NCI-H226 (cell line): ENCODE measurements around the gene FAM131C.
A peak's percentile ranks its signal among the peaks of the same experiment; 100 is the strongest.
"Not testable (repeated sequence)": the region's sequence is repeated elsewhere in the genome, so short reads cannot be mapped to it uniquely, and the experiment has no call there.

Experiments used
- DNase-seq: peaks from one replicate; pipeline ENCODE4 v3.0.0-alpha.2; 2015

The FAM131C gene

GRCh38 chr1:16075337-16076030 is 2.0 kb upstream of the FAM131C start:
- DNase-seq, result peak; percentile 68

- no peak for DNase-seq
These were observed 766 bp upstream of the FAM131C start for GRCh38 chr1:16074217-16074616.

GRCh38 chr1:16072616-16073484 is 601 bp downstream of the FAM131C start:
- DNase-seq, result no peak

- DNase-seq, result no peak
These were observed 1.4 kb downstream of the FAM131C start for GRCh38 chr1:16072095-16072494.

- no peak for DNase-seq
These were observed 1.8 kb downstream of the FAM131C start for GRCh38 chr1:16071614-16072013.

GRCh38 chr1:16070640-16071355 is 2.7 kb downstream of the FAM131C start:
- DNase-seq, result no peak

GRCh38 chr1:16068356-16069270 is 4.8 kb downstream of the FAM131C start:
- no peak for DNase-seq

- no peak for DNase-seq
These were observed 5.5 kb downstream of the FAM131C start for GRCh38 chr1:16067933-16068332.

- no peak for DNase-seq
These were observed 6.2 kb downstream of the FAM131C start for GRCh38 chr1:16067127-16067768.

- DNase-seq, result no peak
These were observed 7.2 kb downstream of the FAM131C start for GRCh38 chr1:16066245-16066644.

- no peak for DNase-seq
These were observed 8.2 kb downstream of the FAM131C start for GRCh38 chr1:16065269-16065576.

GRCh38 chr1:16064536-16065268 is 8.7 kb downstream of the FAM131C start:
- no peak for DNase-seq

GRCh38 chr1:16063921-16064320 is 9.5 kb downstream of the FAM131C start:
- DNase-seq, result no peak

- DNase-seq, result no peak
These were observed 10.1 kb downstream of the FAM131C start for GRCh38 chr1:16063226-16063829.

GRCh38 chr1:16062687-16063075 is 10.8 kb downstream of the FAM131C start:
- DNase-seq, result not testable (repeated sequence)

- DNase-seq, result not testable (repeated sequence)
These were observed 11.3 kb downstream of the FAM131C start for GRCh38 chr1:16061989-16062686.

GRCh38 chr1:16061266-16061665 is 12.2 kb downstream of the FAM131C start:
- no peak for DNase-seq

GRCh38 chr1:16058394-16059120 is 14.9 kb downstream of the FAM131C start:
- not testable (repeated sequence) for DNase-seq

- not testable (repeated sequence) for DNase-seq
These were observed 16.0 kb downstream of the FAM131C start for GRCh38 chr1:16057314-16057915.
